GM18502 (cell line): ENCODE results near the gene FHIP1B.
"Not testable (repeated sequence)": the region's sequence is repeated elsewhere in the genome, so short reads cannot be mapped to it uniquely, and the experiment has no call there.

ENCODE experiments used
- ATAC-seq: cut with Tn5 transposase; IDR thresholded peaks from one replicate; pipeline ENCODE4 v1.9.1; 2021; ENCODE audit warnings: mild to moderate bottlenecking; ENCODE audit not compliant: unreplicated experiment, poor library complexity

The FHIP1B gene

DNA sequence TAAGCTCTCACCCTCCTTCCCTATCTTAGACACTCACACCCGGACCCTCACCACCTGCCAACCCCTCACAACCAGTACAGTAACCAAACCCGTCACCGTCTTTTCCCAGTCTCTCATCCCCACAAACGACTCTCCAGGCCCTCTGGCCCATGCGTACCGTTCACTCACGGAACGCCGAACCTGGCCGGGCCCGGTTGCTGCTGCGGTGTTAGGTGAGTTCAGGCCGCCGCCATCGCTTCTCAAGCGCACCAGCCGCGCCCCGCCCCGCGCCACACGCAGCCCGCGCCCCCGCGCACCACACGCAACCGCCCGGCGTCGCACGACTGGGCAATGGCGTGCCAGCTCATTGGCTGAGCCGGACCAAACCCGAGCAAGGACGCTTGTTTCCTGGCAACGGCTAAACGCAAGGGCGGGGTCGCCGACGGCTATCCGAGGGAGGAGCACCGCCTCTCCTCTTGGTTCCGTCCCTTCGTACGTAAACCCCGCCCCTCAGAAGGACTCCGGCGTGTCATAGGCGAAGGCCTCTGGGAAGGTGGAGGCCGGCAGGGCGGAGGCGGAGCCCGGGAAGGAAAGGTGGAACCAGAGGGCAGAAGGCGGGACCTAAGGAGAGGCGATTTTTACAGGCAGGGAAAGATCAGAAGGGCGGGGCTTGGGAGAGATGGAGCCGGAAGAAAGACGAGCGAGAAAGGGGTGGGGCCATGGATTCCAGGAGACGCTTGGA is at the start of gene FHIP1B:
FHIP1B (minus strand) TSS at position 250 of the 721 bp plus-strand sequence. CDS start 10,120 bp downstream, outside the sequence.
- ATAC-seq, result peak; percentile 95

DNA sequence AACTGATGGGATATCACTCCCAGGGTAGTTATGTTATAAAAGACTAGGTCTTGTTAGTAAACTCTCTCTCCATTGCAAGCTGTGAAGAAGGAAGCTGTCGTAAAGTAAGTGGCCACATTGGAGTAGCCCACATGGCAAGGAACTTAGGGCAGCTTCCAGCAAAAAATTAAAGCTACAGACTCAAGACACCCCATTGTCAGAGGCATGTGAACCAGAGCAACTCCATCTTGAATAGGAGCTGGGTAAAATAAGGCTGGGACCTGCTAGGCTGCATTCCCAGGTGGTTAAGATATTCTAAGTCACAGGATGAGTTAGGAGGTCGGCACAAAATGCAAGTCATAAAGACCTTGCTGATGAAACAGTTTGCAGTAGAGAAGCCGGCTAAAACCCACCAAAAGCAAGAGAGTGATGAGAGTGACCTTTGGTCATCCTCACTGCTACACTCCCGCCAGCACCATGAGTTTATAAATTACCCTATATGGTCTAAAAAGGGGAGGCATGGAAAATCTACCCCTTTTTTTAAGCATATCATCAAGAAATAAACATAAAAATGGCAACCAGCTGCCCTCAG is 49.1 kb upstream of the FHIP1B start:
- no peak for ATAC-seq

DNA sequence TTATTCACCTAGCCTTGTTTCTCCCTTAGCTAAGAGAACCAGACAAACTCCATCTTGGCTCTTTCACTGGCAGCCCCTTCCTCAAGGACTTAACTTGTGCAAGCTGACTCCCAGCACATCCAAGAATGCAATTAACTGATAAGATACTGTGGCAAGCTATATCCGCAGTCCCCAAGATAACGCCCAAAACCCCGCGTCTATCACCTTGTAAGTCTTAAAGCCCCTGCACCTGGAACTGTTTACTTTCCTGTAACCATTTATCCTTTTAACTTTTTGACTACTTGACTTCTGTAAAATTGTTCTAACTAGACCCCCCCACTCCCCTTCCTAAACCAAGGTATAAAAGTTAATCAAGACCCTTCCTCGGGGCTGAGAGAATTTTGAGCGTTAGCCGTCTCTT is 46.4 kb upstream of the FHIP1B start:
- ATAC-seq, result not testable (repeated sequence)

DNA sequence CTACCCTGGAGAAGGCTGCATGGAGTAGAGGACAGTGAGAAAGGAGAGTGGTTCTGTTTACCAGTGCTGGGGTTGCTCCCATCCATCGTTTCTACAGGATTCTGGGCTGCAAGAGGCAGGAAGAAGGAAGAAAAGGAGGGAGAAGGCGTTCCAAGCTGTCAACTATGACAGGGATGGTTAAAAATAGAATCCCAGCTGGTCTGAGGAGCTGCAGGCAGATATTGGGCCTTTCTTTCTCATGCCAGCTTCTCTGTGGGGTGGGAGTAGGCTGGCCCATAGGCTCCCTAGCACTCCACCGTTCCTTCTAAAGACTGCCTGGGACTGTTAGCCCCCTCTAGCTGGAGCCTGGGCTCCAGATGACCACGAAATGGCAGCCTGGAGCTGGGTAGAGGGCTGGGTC is 38.8 kb upstream of the FHIP1B start:
- no peak for ATAC-seq

DNA sequence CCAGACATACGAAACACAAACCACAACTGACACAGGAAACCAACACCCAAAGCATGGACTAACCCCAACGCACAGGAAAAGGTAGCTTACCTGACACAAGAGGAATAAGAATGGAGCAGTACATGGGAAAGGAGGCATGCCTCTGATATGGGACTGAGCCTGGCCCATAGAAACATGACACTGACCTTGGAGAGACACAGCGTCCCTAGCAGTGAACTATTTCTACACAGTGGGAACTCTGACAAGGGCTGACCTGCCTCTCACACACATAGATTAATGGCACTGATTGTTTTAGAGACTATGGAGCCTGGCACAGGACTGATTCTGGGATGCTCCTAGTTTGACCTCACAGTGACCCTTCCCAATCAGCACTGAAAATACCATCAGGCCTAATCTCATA is 37.2 kb upstream of the FHIP1B start:
- no peak for ATAC-seq

DNA sequence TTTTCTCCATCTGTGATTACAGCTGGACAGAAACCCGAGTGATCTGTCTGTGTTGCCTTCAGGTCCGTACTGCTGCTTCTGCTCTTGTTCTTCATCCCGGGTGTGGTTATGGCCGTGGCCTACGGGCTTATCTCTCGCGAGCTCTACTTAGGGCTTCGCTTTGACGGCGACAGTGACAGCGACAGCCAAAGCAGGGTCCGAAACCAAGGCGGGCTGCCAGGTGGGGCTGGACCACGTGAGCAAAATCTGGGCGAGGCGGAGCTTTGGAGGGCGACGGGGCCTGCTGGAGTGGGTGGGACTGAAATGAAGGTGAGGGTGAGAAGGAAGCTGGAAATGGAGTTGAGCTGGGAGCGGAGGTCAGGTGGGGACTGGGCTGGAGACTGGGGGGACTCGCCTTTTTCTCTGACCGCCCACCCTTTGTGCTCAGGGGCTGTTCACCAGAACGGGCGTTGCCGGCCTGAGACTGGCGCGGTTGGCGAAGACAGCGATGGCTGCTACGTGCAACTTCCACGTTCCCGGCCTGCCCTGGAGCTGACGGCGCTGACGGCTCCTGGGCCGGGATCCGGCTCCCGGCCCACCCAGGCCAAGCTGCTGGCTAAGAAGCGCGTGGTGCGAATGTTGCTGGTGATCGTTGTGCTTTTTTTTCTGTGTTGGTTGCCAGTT is 36.3 kb upstream of the FHIP1B start:
- ATAC-seq, result no peak

DNA sequence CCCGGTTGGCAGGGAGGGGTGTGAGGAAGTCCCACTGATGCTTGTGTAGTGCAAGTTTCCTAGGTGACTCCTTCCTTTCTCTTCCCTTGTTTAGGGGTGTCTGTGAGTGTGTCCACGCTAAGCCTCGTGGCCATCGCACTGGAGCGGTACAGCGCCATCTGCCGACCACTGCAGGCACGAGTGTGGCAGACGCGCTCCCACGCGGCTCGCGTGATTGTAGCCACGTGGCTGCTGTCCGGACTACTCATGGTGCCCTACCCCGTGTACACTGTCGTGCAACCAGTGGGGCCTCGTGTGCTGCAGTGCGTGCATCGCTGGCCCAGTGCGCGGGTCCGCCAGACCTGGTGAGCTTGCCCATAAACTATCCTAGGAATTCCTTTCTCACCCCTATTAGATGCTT is 35.6 kb upstream of the FHIP1B start:
- no peak for ATAC-seq

DNA sequence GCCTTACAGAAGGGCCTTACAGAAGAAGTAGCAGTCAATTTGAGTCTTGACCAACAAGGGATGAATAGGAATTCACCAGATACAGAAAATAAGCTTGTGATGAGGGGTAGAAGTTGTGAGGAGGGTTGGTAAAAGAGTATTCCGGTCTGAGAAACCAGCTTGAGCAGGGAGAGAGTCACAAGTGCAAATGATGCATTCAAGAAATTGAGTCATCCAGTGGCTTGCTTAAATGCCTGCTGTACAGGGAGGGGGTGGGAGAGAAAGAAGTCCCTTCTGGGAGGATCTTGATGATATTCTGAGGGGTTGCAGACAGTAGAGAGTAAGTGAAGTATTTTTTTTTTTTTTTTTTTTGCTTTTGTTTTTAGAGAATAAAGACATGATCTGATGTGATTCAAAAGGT is 34.4 kb upstream of the FHIP1B start:
- ATAC-seq, result no peak

DNA sequence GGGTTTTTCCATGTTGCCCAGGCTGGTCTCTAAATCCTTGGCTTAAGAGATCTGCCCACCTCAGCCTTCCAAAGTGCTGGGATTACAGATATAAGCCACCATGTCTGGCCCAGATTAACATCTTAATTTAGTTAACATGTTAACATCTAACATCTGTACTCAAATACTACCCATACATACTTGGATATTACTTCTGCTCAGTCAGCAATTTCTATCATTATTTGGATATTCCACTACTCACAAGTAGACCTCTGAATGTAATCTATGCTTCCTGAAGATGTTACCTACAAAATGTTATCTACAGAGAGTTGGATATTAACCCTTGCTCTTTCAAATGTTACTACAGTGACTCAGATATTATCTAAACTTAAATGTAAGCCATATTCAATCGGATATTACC is 29.2 kb upstream of the FHIP1B start:
- no peak for ATAC-seq

DNA sequence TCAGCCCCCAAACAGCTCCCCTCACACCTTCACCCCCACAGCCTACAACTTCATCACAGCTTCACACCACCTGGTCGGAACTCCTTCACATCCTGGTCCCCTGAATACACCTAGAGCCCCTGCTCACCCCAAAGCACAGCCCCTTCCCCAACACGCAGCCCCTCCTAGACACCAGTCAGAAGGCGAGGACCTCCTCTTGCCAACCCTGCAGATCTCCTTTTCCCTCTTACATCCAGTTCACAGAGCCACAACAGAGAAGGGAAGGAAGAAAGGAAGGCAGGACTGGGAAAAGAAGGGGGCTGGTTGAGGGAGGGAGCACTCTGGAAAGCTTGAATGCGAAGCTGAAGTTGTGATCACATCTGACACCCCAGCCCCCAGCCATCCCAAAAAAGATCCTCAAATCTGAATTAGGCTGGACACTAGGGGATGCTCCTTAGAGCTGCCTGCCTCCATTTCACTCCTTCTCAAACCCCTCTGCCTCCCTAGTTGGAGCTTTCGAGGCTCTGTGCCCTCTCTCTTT is 25.8 kb upstream of the FHIP1B start:
- no peak for ATAC-seq

DNA sequence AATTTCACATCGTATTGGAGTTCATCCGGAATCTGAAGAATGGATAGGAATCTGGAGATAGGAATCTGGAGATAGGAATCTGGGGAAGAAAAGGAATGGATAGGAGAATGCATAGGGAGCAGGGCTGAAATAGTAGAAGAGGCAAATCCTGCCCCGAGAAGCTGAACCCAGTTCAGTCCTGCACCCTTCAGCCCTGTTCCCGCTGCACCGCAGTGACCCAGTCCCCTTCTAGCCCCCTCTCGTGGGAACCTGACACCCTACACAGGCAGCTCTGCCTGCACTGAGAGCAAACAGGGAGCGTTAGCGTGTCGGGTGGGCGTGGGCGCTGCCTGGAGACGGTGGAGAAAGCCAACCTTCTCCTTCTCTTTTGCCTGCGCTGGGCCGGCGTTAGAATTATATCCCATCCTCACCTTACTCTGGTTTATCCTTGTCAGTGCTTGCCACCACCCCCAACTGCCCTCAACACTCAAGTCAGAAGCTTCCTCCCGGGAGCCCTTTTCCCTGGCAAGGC is 24.2 kb upstream of the FHIP1B start:
- ATAC-seq, result no peak

DNA sequence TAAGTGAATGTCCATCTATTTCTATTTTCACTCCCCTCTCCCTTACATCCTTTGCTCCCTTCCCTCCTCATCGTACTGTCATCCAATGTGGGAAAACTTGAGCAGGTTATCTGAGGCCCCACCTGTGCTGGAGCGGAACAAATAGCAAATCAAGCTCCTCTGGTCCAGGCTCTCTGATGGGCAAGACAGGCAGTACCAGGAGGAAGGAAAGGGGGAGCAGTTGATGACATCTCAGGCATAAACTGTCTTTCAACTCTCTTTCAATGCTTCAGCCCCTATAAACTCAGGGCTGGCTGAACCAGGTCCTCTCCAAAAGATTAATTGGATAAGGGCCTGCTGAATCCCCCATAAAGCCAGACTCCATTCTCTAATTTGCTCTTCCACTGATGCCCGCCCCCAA is 23.7 kb upstream of the FHIP1B start:
- no peak for ATAC-seq

DNA sequence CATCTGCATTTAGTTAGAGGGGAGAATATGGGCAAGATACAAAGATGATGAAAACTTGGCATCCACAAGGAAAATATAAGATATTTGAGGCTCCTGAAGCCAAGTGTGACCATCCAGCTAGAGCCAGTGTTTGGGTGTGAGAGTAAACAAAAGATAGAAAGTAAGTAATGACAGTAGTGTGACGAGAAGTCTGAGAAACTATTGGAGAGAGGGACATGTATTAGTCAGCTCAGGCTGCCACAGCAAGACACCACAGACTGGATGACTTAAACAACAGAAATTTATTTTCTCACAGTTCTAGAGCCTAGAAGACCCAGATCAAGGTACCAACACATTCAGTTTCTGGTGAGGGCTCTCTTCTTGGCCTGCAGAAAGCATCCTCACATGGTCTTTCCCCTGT is 18.8 kb upstream of the FHIP1B start:
- ATAC-seq, result peak; percentile 60

DNA sequence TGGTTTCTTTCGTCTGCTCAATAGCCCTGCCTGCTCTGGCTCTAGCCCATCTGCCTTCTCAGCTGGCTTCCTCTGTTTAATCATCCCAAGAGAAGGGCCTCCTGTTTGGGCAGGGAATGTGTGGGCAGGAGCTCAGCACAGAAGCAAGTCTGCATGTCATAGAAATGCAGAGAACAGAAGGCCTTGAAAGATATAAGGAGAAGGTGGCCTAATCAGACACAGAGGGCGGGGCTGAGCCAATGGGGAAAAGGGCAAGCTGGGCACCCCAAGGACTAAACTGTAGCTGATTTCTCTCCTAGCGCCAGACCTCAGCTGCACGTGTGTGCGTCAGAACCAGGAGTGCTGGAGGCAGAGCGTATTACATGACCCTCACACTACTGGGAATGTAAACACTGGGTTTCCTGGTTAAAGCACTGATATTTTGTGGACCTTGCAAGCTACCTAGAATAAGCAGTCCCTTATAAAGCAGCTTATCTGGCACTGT is 17.6 kb upstream of the FHIP1B start:
- no peak for ATAC-seq

DNA sequence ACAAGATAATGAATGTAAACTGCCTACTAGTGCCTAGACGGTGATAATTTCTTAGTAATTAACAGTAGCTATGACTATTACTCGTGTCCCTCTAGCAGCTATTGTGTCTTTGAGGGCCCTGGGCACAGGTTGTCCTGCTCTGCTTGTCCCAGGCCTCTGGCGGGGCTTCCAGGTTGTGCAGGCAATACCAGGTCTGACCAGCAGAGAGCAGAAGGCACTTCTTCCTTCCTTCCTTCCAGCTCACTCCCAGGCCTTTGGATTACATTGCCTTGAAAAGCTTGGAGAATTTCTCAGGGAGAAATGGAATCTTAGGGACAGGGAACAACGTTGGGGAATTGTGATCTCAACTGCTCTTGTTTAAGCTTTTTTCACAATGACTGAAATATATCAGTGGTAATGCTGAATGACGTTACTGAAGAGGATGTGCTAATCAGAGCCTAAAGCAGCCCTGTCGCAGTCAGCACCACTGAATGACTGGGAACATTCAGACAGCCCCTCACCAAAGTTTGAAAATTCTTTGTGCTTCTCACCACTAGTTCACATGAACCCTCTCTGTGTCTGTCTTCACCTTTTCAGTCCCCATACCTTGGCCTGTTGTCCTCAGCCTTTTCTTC is 16.8 kb upstream of the FHIP1B start:
- ATAC-seq, result peak; percentile 80

DNA sequence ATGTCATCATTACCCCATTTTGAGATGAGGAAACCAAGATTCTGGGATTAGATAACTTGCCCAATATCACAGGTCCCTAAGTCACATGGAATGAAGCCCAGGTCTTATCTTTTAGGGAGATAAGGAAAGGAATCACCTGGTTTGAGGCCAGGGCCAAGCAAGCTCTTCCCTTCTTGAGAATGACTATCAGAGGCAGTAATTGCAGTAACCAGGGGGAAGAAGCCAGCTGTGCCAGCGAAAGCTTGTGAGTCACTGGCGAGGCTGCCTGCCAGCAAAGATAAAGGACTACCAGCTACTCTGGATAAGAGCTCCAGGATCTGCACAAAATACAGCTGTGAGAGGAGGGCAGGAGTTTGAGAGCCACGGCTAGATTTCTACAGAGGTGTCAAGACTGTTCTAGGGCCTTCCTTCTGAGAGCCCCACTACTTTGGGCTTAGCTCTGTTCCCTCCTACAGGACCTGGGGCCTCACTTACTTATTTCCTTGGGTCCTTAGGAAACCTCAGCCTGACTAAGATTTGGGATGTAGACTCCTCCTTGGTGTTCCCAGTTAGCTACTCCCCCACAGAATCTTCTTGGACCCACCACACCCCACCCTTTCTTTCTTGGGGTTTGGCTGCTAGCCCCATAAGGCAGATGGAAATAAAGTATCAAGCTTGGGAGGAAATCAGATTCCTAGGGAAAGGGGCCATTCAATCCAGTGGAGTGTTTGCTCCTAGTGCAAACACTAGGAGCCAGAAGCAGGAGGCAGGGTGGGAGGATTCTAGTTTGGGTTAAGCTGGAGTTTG is 15.5 kb upstream of the FHIP1B start:
- no peak for ATAC-seq

DNA sequence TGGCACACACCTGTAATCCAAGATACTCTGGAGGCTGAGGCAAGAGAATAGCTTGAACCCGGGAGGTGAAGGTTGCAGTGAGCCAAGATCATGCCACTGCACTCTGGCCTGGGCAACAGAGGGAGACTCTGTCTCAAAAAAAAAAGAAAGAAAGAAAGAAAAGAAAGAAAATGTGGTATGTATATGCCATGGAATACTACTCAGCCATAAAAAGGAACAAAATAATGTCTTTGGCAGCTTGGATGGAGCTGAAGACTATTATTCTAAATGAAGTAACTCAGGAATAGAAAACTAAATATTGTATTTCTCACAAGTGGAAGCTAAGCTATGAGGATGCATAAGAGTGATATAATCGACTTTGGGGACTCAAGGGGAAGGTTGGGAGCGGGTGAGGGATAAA is 14.5 kb upstream of the FHIP1B start:
- not testable (repeated sequence) for ATAC-seq

DNA sequence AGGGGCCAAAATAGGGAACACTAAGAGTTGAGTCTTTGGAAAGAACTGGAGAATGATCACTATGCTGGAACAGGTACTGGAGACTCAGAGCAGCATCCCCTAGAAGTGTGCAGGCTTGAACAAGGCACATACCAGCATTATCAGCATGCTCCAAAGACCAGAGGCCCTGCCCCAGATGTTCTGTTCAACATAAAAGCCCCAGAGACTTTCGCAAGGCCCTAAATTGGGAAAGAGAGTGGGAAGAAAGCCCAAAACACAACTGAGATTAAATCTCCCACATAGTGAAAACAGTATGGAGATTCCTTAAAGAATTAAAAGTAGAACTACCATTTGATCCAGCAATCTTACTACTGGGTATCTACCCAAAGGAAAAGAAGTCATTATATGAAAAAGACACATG is 13.8 kb upstream of the FHIP1B start:
- ATAC-seq, result no peak

DNA sequence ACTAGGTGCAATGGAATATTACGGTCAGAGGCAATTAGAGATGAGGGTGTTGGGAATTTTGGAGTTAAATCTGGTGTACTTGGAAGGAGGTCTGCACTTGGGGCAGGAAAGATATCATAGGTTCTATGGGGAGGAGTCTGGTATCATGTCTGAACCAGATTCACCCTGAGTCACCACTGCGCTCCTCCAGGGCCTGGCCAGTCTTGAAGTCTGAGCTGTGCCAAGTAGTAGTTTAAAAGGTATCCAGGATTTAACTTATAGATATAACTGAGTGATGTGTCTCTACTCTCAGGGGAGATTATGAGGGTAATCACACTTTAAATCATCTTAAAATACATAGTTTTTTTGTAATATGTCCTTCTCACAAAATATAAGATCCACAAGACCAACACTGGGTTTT is 11.1 kb upstream of the FHIP1B start:
- no peak for ATAC-seq

DNA sequence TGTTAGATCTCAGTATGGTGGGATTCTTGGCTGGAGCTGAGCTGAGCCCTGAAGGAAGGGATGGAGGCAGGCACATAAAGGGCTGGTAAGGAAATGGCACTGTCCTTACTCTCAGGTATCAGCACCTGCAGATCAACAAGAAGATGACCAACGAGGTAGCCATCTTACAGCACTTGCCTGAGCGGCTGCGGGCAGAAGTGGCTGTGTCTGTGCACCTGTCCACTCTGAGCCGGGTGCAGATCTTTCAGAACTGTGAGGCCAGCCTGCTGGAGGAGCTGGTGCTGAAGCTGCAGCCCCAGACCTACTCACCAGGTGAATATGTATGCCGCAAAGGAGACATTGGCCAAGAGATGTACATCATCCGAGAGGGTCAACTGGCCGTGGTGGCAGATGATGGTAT is 6.9 kb upstream of the FHIP1B start:
- ATAC-seq, result no peak
